Peyer's patch (tissue), 4 donors: ENCODE data around the gene SFTPA2. TPM values are rescaled to one million over a fixed set of nuclear protein-coding genes. Genes with fewer than 3 reads are reported as not detected.
"Not testable (repeated sequence)": the region's sequence is repeated elsewhere in the genome, so short reads cannot be mapped to it uniquely, and the experiment has no call there.

Experiments used
- DNase-seq, 3 donors: peaks; one replicate each; pipeline ENCODE4 v3.0.0-alpha.2; 2017 to 2019
- H3K27ac ChIP-seq, 4 donors: fragments of 200-600 bp; sonication (generic); one replicate each; pipeline ENCODE4 v1.5.1; 2016 to 2019
- H3K27me3 ChIP-seq, 2 donors: fragments of 200-600 bp; sonication (generic); one replicate each; pipeline ENCODE4 v1.5.1; 2019
- H3K36me3 ChIP-seq, 3 donors: fragments of 200-600 bp; sonication (generic); one replicate each; pipeline ENCODE4 v1.5.1; 2016 to 2019
- H3K4me1 ChIP-seq, 4 donors: fragments of 200-600 bp; sonication (generic); one replicate each; pipeline ENCODE4 v1.5.1; 2016 to 2019
- H3K4me3 ChIP-seq, 4 donors: fragments of 200-600 bp; sonication (generic); 1 replicate in 3 of 4; 2 replicates in 1 of 4; pipeline ENCODE4 v1.5.1; 2016 to 2019; ENCODE audit warnings: mild to moderate bottlenecking in 1 of 4
- H3K9me3 ChIP-seq, 4 donors: fragments of 200-600 bp; sonication (generic); one replicate each; pipeline ENCODE4 v1.5.1; 2016 to 2019; ENCODE audit warnings: mild to moderate bottlenecking in 1 of 4
- CTCF ChIP-seq, 6 experiments: fragments of 450-650 bp in 4 of 6; fragments of 200-600 bp in 2 of 6; sonication (generic) in 1 of 6; IDR thresholded peaks; one replicate each; pipeline ENCODE4 v1.5.1; 2017 to 2019; ENCODE audit warnings: antibody characterized with exemption in 6 of 6, mild to moderate bottlenecking in 3 of 6, moderate library complexity in 1 of 6
- POLR2A ChIP-seq, 2 donors: fragments of 450-650 bp; IDR thresholded peaks; one replicate each; pipeline ENCODE4 v1.5.1; 2017; ENCODE audit warnings: antibody characterized with exemption in 2 of 2, mild to moderate bottlenecking in 2 of 2, moderate library complexity in 2 of 2
- total RNA-seq, 4 donors: library from RNA; depleted of rRNA; stranded (reverse); fragments of >200 nt; gene quantifications; one replicate each; pipeline ENCODE4 v1.1.0, GENCODE V29; 2016

SFTPA2 gene
- total RNA-seq, 4 donors from 2014 or later: not detected

- Histone ChIP-seq H3K9me3 (no peaks in the 10 kb centered on the region), H3K4me1 (no peaks in the 10 kb centered on the region), H3K27ac (no peak overlapping the region), H3K36me3 (no peaks in the 10 kb centered on the region), H3K4me3 (no peak overlapping the region), H3K27me3 (no peaks in the 10 kb centered on the region)
- TF ChIP-seq POLR2A (IDR thresholded peaks at IDR 0.05) (no peak), CTCF (IDR thresholded peaks at IDR 0.05) (no peak)
- DNase-seq: no peak
Observed at GRCh38 chr10:79552143-79552542, 8.1 kb downstream of the SFTPA2 start.

- no peaks in the 10 kb centered on the region for H3K36me3 ChIP-seq
- H3K27ac ChIP-seq: no peak overlapping the region
- H3K4me3 ChIP-seq: no peak overlapping the region
Observed at GRCh38 chr10:79547973-79548372, 12.2 kb downstream of the SFTPA2 start.

GRCh38 chr10:79547128-79547527, 13.1 kb downstream of the SFTPA2 start:
- not testable (repeated sequence) for H3K4me3 ChIP-seq, H3K27me3 ChIP-seq, DNase-seq, H3K4me1 ChIP-seq, H3K36me3 ChIP-seq, H3K9me3 ChIP-seq, H3K27ac ChIP-seq

More at GRCh38 chr10:79547973-79548372, 12.2 kb downstream of the SFTPA2 start:
- H3K9me3 ChIP-seq: no peaks in the 10 kb centered on the region
- H3K27me3 ChIP-seq: no peaks in the 10 kb centered on the region
- no peak for DNase-seq
- H3K4me1 ChIP-seq: no peaks in the 10 kb centered on the region
- no peak for TF ChIP-seq CTCF (IDR thresholded peaks at IDR 0.05)
- TF ChIP-seq POLR2A (IDR thresholded peaks at IDR 0.05): no peak

- not testable (repeated sequence) for H3K36me3 ChIP-seq, H3K4me1 ChIP-seq, H3K27ac ChIP-seq, H3K9me3 ChIP-seq, H3K4me3 ChIP-seq, H3K27me3 ChIP-seq, DNase-seq
Observed at GRCh38 chr10:79544926-79545659, 15.1 kb downstream of the SFTPA2 start.

- H3K4me3 ChIP-seq, H3K9me3 ChIP-seq, H3K27ac ChIP-seq, H3K27me3 ChIP-seq, DNase-seq, H3K4me1 ChIP-seq, H3K36me3 ChIP-seq: not testable (repeated sequence)
Observed at GRCh38 chr10:79544408-79544807, 15.8 kb downstream of the SFTPA2 start.

- Histone ChIP-seq H3K4me3 (no peak overlapping the region), H3K27ac (no peak overlapping the region), H3K36me3 (no peaks in the 10 kb centered on the region), H3K9me3 (no peaks in the 10 kb centered on the region), H3K4me1 (no peaks in the 10 kb centered on the region), H3K27me3 (no peaks in the 10 kb centered on the region)
- no peak for DNase-seq
- TF ChIP-seq POLR2A (IDR thresholded peaks at IDR 0.05): no peak
- no peak for TF ChIP-seq CTCF (IDR thresholded peaks at IDR 0.05)
Observed at GRCh38 chr10:79542626-79543025, 17.6 kb downstream of the SFTPA2 start.

GRCh38 chr10:79540930-79541329, 19.3 kb downstream of the SFTPA2 start:
- DNase-seq, H3K4me3 ChIP-seq, H3K9me3 ChIP-seq, H3K4me1 ChIP-seq, H3K27me3 ChIP-seq, H3K36me3 ChIP-seq, H3K27ac ChIP-seq: not testable (repeated sequence)

GRCh38 chr10:79538311-79538710, 21.9 kb downstream of the SFTPA2 start:
- H3K27ac ChIP-seq, H3K4me3 ChIP-seq, H3K27me3 ChIP-seq, H3K36me3 ChIP-seq, H3K9me3 ChIP-seq, H3K4me1 ChIP-seq, DNase-seq: not testable (repeated sequence)

GRCh38 chr10:79533903-79534175, 26.4 kb downstream of the SFTPA2 start:
- not testable (repeated sequence) for H3K4me1 ChIP-seq, H3K27ac ChIP-seq, H3K27me3 ChIP-seq, H3K36me3 ChIP-seq, H3K4me3 ChIP-seq, H3K9me3 ChIP-seq, DNase-seq

- DNase-seq: peak in 1 of 3 donors; percentile 55
- H3K4me3 ChIP-seq, H3K36me3 ChIP-seq, H3K4me1 ChIP-seq, H3K27ac ChIP-seq, H3K27me3 ChIP-seq, H3K9me3 ChIP-seq: not testable (repeated sequence)
Observed at GRCh38 chr10:79533142-79533902, 26.9 kb downstream of the SFTPA2 start.

GRCh38 chr10:79528261-79528660, 31.9 kb downstream of the SFTPA2 start:
- H3K27me3 ChIP-seq, H3K9me3 ChIP-seq, DNase-seq, H3K4me1 ChIP-seq, H3K4me3 ChIP-seq, H3K36me3 ChIP-seq, H3K27ac ChIP-seq: not testable (repeated sequence)
